Sigmoid colon (tissue), 7 donors: Measurements from ENCODE around the gene CRYBG1. TPM values are rescaled to one million over a fixed set of nuclear protein-coding genes. Genes with fewer than 3 reads are reported as not detected.
A peak's percentile ranks its signal among the peaks of the same experiment; 100 is the strongest.

Source experiments
- DNase-seq: peaks from one replicate; pipeline ENCODE4 v3.0.0-alpha.2; 2019
- H3K27ac ChIP-seq, 4 donors: fragments of 200-600 bp; sonication (generic); one replicate each; pipeline ENCODE4 v1.5.1; 2016 to 2019; ENCODE audit warnings: mild to moderate bottlenecking in 1 of 4
- H3K27me3 ChIP-seq, 3 donors: fragments of 200-600 bp; sonication (generic); one replicate each; pipeline ENCODE4 v1.5.1; 2019; ENCODE audit warnings: mild to moderate bottlenecking in 1 of 3
- H3K36me3 ChIP-seq, 4 donors: fragments of 200-600 bp; sonication (generic); one replicate each; pipeline ENCODE4 v1.5.1; 2016 to 2019
- H3K4me1 ChIP-seq, 4 donors: fragments of 200-600 bp; sonication (generic); one replicate each; pipeline ENCODE4 v1.5.1; 2017 to 2019
- H3K4me3 ChIP-seq, 4 donors: fragments of 200-600 bp; sonication (generic); one replicate each; pipeline ENCODE4 v1.5.1; 2017 to 2019; ENCODE audit warnings: mild to moderate bottlenecking in 2 of 4, moderate library complexity in 1 of 4
- H3K9me3 ChIP-seq, 4 donors: fragments of 200-600 bp in 3 of 4; sonication (generic) in 3 of 4; one replicate each; pipeline versions ENCODE4 v1.5.1 to v1.6.1; 2013 to 2019
- CTCF ChIP-seq, 4 experiments: fragments of 450-650 bp in 3 of 4; fragments of 200-600 bp in 1 of 4; IDR thresholded peaks; one replicate each; pipeline ENCODE4 v1.5.1; 2016 to 2019; ENCODE audit warnings: antibody characterized with exemption in 4 of 4, mild to moderate bottlenecking in 3 of 4, moderate library complexity in 2 of 4
- EP300 ChIP-seq, 4 donors: sonication (generic); formaldehyde crosslinking; IDR thresholded peaks; one replicate each; pipeline ENCODE4 v1.6.1; 2017; ENCODE audit warnings: antibody characterized with exemption in 4 of 4
- POLR2A ChIP-seq, 2 donors: fragments of 450-650 bp; IDR thresholded peaks; one replicate each; pipeline ENCODE4 v1.6.1; 2016; ENCODE audit warnings: antibody characterized with exemption in 2 of 2, mild to moderate bottlenecking in 2 of 2, moderate library complexity in 2 of 2
- POLR2AphosphoS5 ChIP-seq, 4 donors: sonication (generic); formaldehyde crosslinking; IDR thresholded peaks; one replicate each; pipeline ENCODE4 v1.6.1; 2017; ENCODE audit warnings: antibody characterized with exemption in 4 of 4
- WGBS, 2 donors: extraction: QIAGEN DNeasy Blood & Tissue Kit; methylation state at CpG; one replicate each; pipeline ENCODE4 v1.1.7; 2013; 5-methylcytosine and 5-hydroxymethylcytosine counted together
- intact Hi-C: fragments of 100-400 bp; cut with DNase I; formaldehyde crosslinking; loops from one replicate; pipeline ENCODE4 v1.15.1; 2023
- polyA plus RNA-seq, 3 donors: library from polyadenylated mRNA; stranded (reverse); fragments of 200-250 nt; gene quantifications; one replicate each; pipeline ENCODE4 v1.2.3, GENCODE V29; 2013
- total RNA-seq, 4 donors: library from RNA; depleted of rRNA; stranded (reverse); fragments of >200 nt; gene quantifications; one replicate each; pipeline ENCODE4 v1.1.0, GENCODE V29; 2016
- donor health status: healthy with polysubstance abuse.
- donor health status: Bipolar disorder and iron deficiency.
- donor health status: healthy.

Gene CRYBG1
- total and polyA plus RNA-seq, 7 donors, result 5.8 to 26.5 (median 10.2) TPM

DNA sequence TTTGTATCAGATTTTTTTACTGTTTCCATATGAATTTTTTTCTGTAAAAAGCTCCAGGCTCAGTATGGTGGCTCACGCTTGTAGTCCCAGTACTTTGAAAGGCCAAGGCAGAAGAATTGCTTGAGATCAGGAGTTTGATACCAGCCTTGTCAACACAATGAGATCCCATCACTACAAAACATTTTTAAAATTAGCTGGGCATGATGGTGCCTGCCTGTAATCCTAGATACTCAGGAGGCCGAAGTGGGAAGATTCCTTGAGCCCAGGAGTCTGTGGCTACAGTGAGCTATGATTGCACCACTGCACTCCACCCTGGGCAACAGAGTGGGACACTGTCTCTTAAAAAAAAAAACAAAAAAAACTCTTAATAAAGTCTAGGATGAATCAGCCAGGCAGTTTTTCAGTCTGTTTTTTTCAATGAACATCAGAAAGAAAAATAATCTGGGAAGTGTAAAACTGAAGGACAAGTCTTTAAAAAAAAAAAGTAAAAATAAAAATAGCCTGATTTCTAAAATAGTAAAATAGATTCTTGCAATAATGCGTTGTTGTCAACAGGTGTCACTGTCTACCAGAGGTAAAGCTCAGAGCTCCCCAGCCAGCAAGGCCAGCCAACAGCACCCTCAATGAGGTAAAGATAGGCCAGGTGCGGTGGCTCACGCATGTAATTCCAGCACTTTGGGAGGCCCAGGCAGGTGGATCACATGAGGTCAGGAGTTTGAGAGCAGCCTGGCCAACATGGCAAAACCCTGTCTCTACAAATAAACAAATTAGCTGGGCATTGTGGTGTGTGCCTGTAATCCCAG, 25.7 kb upstream of the CRYBG1 start:
- intact Hi-C loops, result loop anchor here (5.0 to 10.0 kb wide), 2 partner anchors 112 to 780 kb away; partner anchors contain the start of gene BEND3
- peaks cover 0 to 8% (median 0%) of the 10 kb centered on the region in 3 donors for H3K27me3 ChIP-seq
- no peak overlapping the region for H3K27ac ChIP-seq
- peaks cover 0 to 7% (median 2%) of the 10 kb centered on the region in 4 donors for H3K4me1 ChIP-seq
- no peaks in the 10 kb centered on the region for H3K9me3 ChIP-seq
- WGBS, 2 donors, result 22 to 33% methylated on average over 5 of the region's 5 CpGs
- no peak overlapping the region for H3K4me3 ChIP-seq
- DNase-seq, result peak; percentile 71
- TF ChIP-seq POLR2A (IDR thresholded peaks at IDR 0.05) (no peak), EP300 (IDR thresholded peaks at IDR 0.05) (no peak), CTCF (IDR thresholded peaks at IDR 0.05) (peak; percentile 34 to 58 (median 40)), POLR2AphosphoS5 (IDR thresholded peaks at IDR 0.05) (no peak)
- H3K36me3 ChIP-seq, result no peaks in the 10 kb centered on the region

DNA sequence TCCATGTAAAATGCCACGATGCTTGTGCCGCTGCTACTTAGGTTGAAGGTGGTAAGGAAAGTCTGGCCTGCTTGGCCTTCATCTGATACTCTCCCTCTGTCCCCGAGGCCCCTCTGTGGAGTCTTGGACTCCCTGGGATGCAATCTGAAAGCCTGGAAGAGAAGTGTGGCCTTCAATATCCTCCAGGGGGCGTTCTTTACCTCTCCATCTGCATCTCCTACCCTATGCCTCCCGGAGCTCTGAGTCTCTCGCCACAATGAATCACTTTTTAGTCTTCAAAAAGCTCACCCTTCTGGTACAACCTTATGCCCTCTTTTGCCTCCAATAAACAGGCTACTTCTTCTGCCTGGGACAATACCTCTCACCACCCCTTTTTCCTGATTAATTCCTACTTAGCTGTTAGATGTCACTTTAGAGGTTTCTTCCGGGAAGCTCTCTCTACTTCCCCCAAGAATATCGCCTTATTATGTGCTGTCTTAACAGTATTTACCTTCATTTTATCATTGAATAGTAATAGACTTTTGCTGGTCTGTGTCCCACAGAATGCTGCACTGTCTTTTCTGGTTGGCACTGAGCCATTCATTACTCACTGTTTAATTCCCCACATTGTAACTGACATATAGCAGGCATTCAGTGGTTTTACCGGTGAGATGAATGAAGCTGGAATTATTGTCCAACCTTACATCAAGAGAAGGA, 21.0 kb upstream of the CRYBG1 start:
- H3K4me1 ChIP-seq, result peaks cover 0 to 7% (median 3%) of the 10 kb centered on the region in 4 donors
- no peaks in the 10 kb centered on the region for H3K27me3 ChIP-seq
- peak; percentile 68 for DNase-seq
- H3K36me3 ChIP-seq, result no peaks in the 10 kb centered on the region
- WGBS, 2 donors, result 6 to 23% methylated on average over 9 of the region's 9 CpGs
- no peak overlapping the region for H3K27ac ChIP-seq
- intact Hi-C loops, result loop anchor here (2.0 to 10.0 kb wide), 4 partner anchors 108 to 775 kb away; partner anchors contain the start of gene BEND3
- TF ChIP-seq POLR2A (IDR thresholded peaks at IDR 0.05), result no peak
- no peak for TF ChIP-seq POLR2AphosphoS5 (IDR thresholded peaks at IDR 0.05)
- peak; percentile 57 to 74 (median 63) for TF ChIP-seq CTCF (IDR thresholded peaks at IDR 0.05)
- no peak for TF ChIP-seq EP300 (IDR thresholded peaks at IDR 0.05)
- H3K9me3 ChIP-seq, result no peaks in the 10 kb centered on the region
- H3K4me3 ChIP-seq, result no peak overlapping the region

DNA sequence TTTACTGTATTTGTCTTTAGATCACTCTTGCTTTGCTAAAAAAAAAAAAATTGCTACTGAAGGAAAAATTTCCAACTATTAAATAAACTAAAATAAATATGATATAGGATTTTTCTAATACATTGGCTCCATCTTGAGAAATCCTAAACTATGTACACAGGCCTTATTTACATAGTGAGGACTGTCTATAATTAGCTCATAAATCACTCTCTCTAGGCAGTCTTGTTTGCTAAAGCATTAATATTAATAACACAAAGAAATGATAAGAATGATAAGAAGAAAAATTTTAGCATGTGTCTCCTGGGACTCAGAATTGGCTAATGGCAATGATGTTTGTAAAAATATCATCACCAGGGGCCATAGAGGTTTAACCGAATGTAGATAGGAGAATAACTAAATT, 13.3 kb upstream of the CRYBG1 start:
- Histone ChIP-seq H3K4me3 (no peak overlapping the region), H3K9me3 (peaks cover 0 to 1% (median 0%) of the 10 kb centered on the region in 4 donors), H3K36me3 (no peaks in the 10 kb centered on the region), H3K27ac (no peak overlapping the region), H3K4me1 (no peaks in the 10 kb centered on the region), H3K27me3 (no peaks in the 10 kb centered on the region)
- intact Hi-C loops, result no loop called here
- WGBS, 2 donors, result 71 to 92% methylated on average over 1 of the region's 1 CpG
- DNase-seq, result no peak
- no peak for TF ChIP-seq POLR2AphosphoS5 (IDR thresholded peaks at IDR 0.05)
- TF ChIP-seq CTCF (IDR thresholded peaks at IDR 0.05), result no peak
- no peak for TF ChIP-seq POLR2A (IDR thresholded peaks at IDR 0.05)
- no peak for TF ChIP-seq EP300 (IDR thresholded peaks at IDR 0.05)

GRCh38 chr6:106356378-106356777, 4.1 kb upstream of the CRYBG1 start:
- intact Hi-C loops, result no loop called here
- peaks cover 0 to 4% (median 0%) of the 10 kb centered on the region in 4 donors for H3K9me3 ChIP-seq
- DNase-seq, result no peak
- no peaks in the 10 kb centered on the region for H3K36me3 ChIP-seq
- peaks cover 0 to 42% (median 26%) of the 10 kb centered on the region in 3 donors for H3K27me3 ChIP-seq
- TF ChIP-seq EP300 (IDR thresholded peaks at IDR 0.05), result no peak
- no peak for TF ChIP-seq POLR2AphosphoS5 (IDR thresholded peaks at IDR 0.05)
- TF ChIP-seq CTCF (IDR thresholded peaks at IDR 0.05), result no peak
- no peak for TF ChIP-seq POLR2A (IDR thresholded peaks at IDR 0.05)
- no peak overlapping the region for H3K27ac ChIP-seq
- H3K4me3 ChIP-seq, result no peak overlapping the region
- peaks cover 0 to 17% (median 13%) of the 10 kb centered on the region in 4 donors for H3K4me1 ChIP-seq
- WGBS, 2 donors, result 74 to 77% methylated on average over 1 of the region's 1 CpG
